DND-41 (cell line): ENCODE measurements around the gene PRDM13.

Experiments used
- ATAC-seq: fragments of 200-7000 bp; cut with Tn5 transposase; 3 replicates; pipeline ENCODE4 v1.9.1; 2021; ENCODE audit warnings: low read depth; ENCODE audit not compliant: insufficient read depth
- DNase-seq: peaks from one replicate; pipeline ENCODE4 v3.0.0-alpha.2; 2020
- H2AFZ ChIP-seq: 2 replicates; pipeline ENCODE4 v1.6.0; 2012; ENCODE audit warnings: low read depth, low read length
- H3K27ac ChIP-seq: 2 replicates; pipeline ENCODE4 v1.5.1; 2012; ENCODE audit warnings: low read length, inconsistent platforms
- H3K27me3 ChIP-seq: fragments of 200-600 bp; sonication (generic); 2 replicates; pipeline ENCODE4 v1.6.0; 2012; ENCODE audit warnings: low read length, mild to moderate bottlenecking, inconsistent platforms; ENCODE audit not compliant: insufficient read depth, poor library complexity
- H3K36me3 ChIP-seq: 2 replicates; pipeline ENCODE4 v1.5.1; 2012; ENCODE audit warnings: low read length, inconsistent platforms; ENCODE audit not compliant: insufficient read depth
- H3K4me1 ChIP-seq: 2 replicates; pipeline ENCODE4 v1.5.1; 2012; ENCODE audit warnings: mild to moderate bottlenecking, low read length; ENCODE audit not compliant: insufficient read depth
- H3K4me2 ChIP-seq: 2 replicates; pipeline ENCODE4 v1.6.0; 2012; ENCODE audit warnings: mild to moderate bottlenecking, moderate library complexity, low read length, inconsistent platforms; ENCODE audit not compliant: insufficient read depth
- H3K4me3 ChIP-seq, 2 experiments: fragments of 200-600 bp in 1 of 2; shearing (Covaris generic) in 1 of 2; 2 replicates each; pipeline ENCODE4 v1.5.1; 2012 to 2016; ENCODE audit warnings: inconsistent platforms in 2 of 2, low read length in 2 of 2, mild to moderate bottlenecking in 2 of 2, low read depth in 1 of 2, moderate library complexity in 1 of 2
- H3K79me2 ChIP-seq: 2 replicates; pipeline ENCODE4 v1.6.0; 2012; ENCODE audit warnings: low read length, inconsistent platforms; ENCODE audit not compliant: insufficient read depth
- H3K9ac ChIP-seq: 2 replicates; pipeline ENCODE4 v1.6.0; 2012; ENCODE audit warnings: low read depth, mild to moderate bottlenecking, inconsistent platforms, low read length, moderate library complexity
- H3K9me3 ChIP-seq: 2 replicates; pipeline ENCODE4 v1.5.1; 2012; ENCODE audit warnings: low read length, moderate library complexity, mild to moderate bottlenecking, inconsistent platforms; ENCODE audit not compliant: insufficient read depth, severe bottlenecking
- H4K20me1 ChIP-seq: 2 replicates; pipeline ENCODE4 v1.6.0; 2012; ENCODE audit warnings: low read length; ENCODE audit not compliant: insufficient read depth
- EZH2 ChIP-seq: IDR thresholded peaks from 3 replicates; pipeline ENCODE4 v1.6.1; 2012; ENCODE audit warnings: borderline replicate concordance, low read depth, mild to moderate bottlenecking, moderate library complexity, low read length, inconsistent platforms; ENCODE audit not compliant: severe bottlenecking
- TF ChIP-seq, protein P1 (sequence below): IDR thresholded peaks from 2 replicates; pipeline ENCODE4 v1.5.1; 2012; ENCODE audit warnings: borderline replicate concordance, low read length, moderate library complexity, mild to moderate bottlenecking; ENCODE audit not compliant: poor library complexity, severe bottlenecking; ENCODE audit errors: extremely low read depth

Gene PRDM13

DNA sequence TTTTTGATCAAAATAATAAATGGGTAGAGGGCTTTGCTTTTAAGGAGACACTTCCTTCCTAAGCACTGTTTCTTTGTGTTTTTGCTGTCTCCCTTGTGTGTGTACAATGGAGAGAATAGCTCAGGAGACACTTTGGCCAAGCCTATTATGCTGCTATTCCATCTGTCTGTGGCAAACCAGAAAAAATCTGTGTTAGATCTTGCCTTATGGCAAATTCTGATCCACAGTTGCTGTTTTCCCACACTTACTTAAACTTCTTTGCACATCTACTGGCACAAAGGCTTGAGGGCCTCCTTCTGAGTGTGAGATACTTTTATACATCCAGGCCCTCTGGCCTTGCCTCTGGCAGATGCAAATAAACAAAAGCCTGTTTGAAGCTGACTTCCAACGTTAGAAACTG lies 53.6 kb downstream of the PRDM13 start:
- Histone ChIP-seq H3K4me1 (no peaks in the 10 kb centered on the region), H2AFZ (no peak overlapping the region), H3K36me3 (no peaks in the 10 kb centered on the region), H3K27ac (no peak overlapping the region), H4K20me1 (no peaks in the 10 kb centered on the region), H3K9me3 (no peaks in the 10 kb centered on the region), H3K4me3 (no peak overlapping the region), H3K9ac (no peak overlapping the region), H3K79me2 (no peaks in the 10 kb centered on the region), H3K27me3 (peaks cover 8% of the 10 kb centered on the region), H3K4me2 (no peak overlapping the region)
- DNase-seq (no peak), ATAC-seq (no peak)
- no peak for TF ChIP-seq EZH2
- TF ChIP-seq, protein P1, sequence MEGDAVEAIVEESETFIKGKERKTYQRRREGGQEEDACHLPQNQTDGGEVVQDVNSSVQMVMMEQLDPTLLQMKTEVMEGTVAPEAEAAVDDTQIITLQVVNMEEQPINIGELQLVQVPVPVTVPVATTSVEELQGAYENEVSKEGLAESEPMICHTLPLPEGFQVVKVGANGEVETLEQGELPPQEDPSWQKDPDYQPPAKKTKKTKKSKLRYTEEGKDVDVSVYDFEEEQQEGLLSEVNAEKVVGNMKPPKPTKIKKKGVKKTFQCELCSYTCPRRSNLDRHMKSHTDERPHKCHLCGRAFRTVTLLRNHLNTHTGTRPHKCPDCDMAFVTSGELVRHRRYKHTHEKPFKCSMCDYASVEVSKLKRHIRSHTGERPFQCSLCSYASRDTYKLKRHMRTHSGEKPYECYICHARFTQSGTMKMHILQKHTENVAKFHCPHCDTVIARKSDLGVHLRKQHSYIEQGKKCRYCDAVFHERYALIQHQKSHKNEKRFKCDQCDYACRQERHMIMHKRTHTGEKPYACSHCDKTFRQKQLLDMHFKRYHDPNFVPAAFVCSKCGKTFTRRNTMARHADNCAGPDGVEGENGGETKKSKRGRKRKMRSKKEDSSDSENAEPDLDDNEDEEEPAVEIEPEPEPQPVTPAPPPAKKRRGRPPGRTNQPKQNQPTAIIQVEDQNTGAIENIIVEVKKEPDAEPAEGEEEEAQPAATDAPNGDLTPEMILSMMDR: no peak

DNA sequence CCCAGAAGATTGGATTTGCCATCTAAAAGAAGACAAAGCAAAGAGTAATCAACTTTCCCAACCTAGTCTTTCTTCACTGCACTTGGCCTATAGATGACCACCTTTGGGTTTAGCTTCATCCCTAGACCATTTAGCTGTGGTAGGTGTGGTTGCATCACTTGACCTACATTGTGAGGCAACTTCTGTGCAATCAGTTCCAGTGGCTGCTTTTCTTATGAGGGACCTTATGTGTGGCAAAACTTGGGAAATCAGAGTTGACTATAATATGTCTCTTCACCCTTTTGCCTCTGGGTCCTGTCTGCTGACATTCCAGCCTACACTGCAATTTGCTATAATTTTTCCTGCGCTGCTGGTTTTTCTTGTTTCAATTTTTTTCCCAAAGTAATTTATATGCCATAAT lies 55.2 kb downstream of the PRDM13 start:
- ATAC-seq (no peak), DNase-seq (no peak)
- Histone ChIP-seq H3K4me3 (no peak overlapping the region), H3K4me1 (no peaks in the 10 kb centered on the region), H3K79me2 (no peaks in the 10 kb centered on the region), H3K9ac (no peak overlapping the region), H3K27ac (no peak overlapping the region), H3K27me3 (peaks cover 8% of the 10 kb centered on the region), H3K36me3 (no peaks in the 10 kb centered on the region), H2AFZ (no peak overlapping the region), H3K9me3 (no peaks in the 10 kb centered on the region), H4K20me1 (no peaks in the 10 kb centered on the region), H3K4me2 (no peak overlapping the region)
- TF ChIP-seq EZH2: no peak
- TF ChIP-seq, protein P1: no peak

DNA sequence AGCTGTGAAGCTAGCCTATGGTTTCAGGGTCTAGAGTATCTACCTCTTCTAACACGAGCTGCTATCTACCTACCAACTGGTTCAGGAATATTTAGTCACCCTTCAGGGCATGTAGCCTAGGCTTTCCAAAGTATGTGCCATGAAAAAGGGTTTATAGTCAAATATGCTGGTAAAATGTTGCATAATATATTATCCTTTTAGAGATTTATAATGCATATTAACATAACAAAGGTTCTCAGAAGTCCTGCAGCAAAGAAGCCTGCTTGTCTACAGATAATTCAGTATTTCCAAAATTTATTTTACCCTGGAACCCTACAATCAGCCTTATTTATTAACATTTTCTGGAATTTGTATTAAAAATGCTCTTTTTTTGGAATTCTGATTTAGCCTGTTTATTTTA lies 56.0 kb downstream of the PRDM13 start:
- Histone ChIP-seq H3K79me2 (no peaks in the 10 kb centered on the region), H4K20me1 (no peaks in the 10 kb centered on the region), H2AFZ (no peak overlapping the region), H3K9ac (no peak overlapping the region), H3K27ac (no peak overlapping the region), H3K4me2 (no peak overlapping the region), H3K9me3 (no peaks in the 10 kb centered on the region), H3K4me3 (no peak overlapping the region), H3K36me3 (no peaks in the 10 kb centered on the region), H3K27me3 (peaks cover 8% of the 10 kb centered on the region), H3K4me1 (no peaks in the 10 kb centered on the region)
- no peak for TF ChIP-seq EZH2
- TF ChIP-seq, protein P1: no peak
- DNase-seq: no peak
- no peak for ATAC-seq
